22Rv1 (cell line): ENCODE measurements around the gene UMODL1.

ENCODE experiments used
- ZFX ChIP-seq: fragments of 450-650 bp; IDR thresholded peaks from 2 replicates; pipeline ENCODE4 v1.6.1; 2017; ENCODE audit warnings: antibody characterized with exemption, borderline replicate concordance
- TF ChIP-seq, protein P1 (sequence below): fragments of 450-650 bp; IDR thresholded peaks from 2 replicates; pipeline ENCODE4 v1.5.1; 2017; ENCODE audit warnings: mild to moderate bottlenecking

DNA sequence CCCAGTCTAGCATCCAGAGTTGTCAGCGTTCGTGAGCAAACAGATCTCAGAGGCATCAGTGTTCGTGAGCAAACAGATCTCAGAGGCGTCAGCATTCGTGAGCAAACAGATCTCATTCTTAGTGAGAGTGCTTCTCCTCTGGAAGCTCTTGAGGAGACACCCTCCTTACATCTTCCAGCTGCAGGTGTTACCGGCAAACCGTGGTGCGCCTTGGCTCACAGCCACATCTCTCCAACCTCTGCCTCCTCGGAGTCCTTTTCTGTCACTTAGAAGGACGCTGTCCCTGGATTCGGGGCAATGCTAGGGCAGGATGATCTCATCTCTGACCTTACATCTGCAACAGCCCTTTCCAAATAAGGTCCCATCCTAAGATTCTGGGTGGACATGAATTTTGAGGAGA is 14.6 kb upstream of the UMODL1 start:
- TF ChIP-seq, protein P1, sequence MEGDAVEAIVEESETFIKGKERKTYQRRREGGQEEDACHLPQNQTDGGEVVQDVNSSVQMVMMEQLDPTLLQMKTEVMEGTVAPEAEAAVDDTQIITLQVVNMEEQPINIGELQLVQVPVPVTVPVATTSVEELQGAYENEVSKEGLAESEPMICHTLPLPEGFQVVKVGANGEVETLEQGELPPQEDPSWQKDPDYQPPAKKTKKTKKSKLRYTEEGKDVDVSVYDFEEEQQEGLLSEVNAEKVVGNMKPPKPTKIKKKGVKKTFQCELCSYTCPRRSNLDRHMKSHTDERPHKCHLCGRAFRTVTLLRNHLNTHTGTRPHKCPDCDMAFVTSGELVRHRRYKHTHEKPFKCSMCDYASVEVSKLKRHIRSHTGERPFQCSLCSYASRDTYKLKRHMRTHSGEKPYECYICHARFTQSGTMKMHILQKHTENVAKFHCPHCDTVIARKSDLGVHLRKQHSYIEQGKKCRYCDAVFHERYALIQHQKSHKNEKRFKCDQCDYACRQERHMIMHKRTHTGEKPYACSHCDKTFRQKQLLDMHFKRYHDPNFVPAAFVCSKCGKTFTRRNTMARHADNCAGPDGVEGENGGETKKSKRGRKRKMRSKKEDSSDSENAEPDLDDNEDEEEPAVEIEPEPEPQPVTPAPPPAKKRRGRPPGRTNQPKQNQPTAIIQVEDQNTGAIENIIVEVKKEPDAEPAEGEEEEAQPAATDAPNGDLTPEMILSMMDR: no peak
- no peak for TF ChIP-seq ZFX
